GM12801 (cell line): Measurements from ENCODE around the gene ANK2.

Source experiments
- CTCF ChIP-seq: IDR thresholded peaks from one replicate; pipeline ENCODE4 v1.5.1; 2011; ENCODE audit warnings: control low read depth; ENCODE audit not compliant: insufficient read length; ENCODE audit errors: extremely low read depth

ANK2 gene

GRCh38 chr4:113420938-113421337 is 371.5 kb downstream of the ANK2 start:
- TF ChIP-seq CTCF = no peak

DNA sequence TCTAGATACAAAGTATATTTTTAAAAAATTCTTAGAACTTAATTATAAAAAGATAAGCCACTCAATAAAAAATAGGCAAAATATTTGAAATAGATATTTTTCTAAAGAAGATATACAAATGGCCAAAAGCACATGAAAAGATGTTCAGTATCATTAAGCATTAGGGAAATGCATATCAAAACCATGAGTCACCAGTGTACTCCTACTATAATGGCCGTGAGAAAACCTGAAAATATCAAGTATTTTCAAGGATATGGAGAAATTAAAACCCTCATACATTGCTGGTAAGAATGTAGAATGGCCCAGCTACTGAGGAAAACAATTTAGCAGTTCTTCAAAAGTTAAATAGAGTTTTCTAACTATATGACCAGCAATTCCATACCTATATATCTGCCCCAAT is 374.2 kb downstream of the ANK2 start:
- no peak for TF ChIP-seq CTCF

DNA sequence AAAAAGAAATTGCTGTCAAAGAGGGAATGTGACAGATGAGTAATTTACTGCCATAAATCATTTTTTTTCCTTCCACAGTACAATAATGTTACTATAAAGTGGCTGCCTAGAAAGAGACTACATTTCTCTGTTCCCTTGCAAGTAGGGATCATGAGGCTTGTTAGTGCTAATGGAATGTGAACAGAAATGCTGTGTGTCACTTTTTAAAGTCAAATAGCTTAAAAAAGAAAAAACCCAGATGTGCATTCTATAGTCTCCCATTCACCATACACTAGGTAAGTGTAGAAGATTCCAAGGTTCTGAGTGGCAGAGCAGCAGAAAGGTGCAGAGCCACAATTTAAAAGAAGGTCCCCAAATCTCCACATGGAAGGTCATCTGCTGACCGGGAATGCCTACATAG is 383.7 kb downstream of the ANK2 start:
- no peak for TF ChIP-seq CTCF
